Mesendoderm (in vitro differentiated cells): ENCODE results near the gene GGCT.

ENCODE experiments used
- DNase-seq: peaks from one replicate; pipeline ENCODE4 v3.0.0; 2013
- H2AK5ac ChIP-seq: 2 replicates; pipeline ENCODE4 v1.6.1; 2013; ENCODE audit warnings: low read length, inconsistent platforms
- H2BK120ac ChIP-seq: 2 replicates; pipeline ENCODE4 v1.6.1; 2013; ENCODE audit warnings: low read depth, mild to moderate bottlenecking, low read length, moderate library complexity, mixed read lengths
- H2BK15ac ChIP-seq: replicated peaks from 2 replicates; pipeline ENCODE4 v1.6.1; 2013; ENCODE audit warnings: low read depth, mild to moderate bottlenecking, moderate library complexity
- H2BK5ac ChIP-seq: 2 replicates; pipeline ENCODE4 v1.6.1; 2013; ENCODE audit warnings: low read length, inconsistent platforms
- H3K18ac ChIP-seq: 2 replicates; pipeline ENCODE4 v1.6.1; 2013; ENCODE audit warnings: mild to moderate bottlenecking, low read length, mixed read lengths
- H3K23ac ChIP-seq: one replicate; pipeline ENCODE4 v1.6.1; 2013; ENCODE audit warnings: low read length
- H3K27ac ChIP-seq: 2 replicates; pipeline ENCODE4 v1.5.1; 2013; ENCODE audit warnings: low read depth, mild to moderate bottlenecking, inconsistent platforms, low read length, moderate library complexity
- H3K27me3 ChIP-seq: 2 replicates; pipeline ENCODE4 v1.6.1; 2013; ENCODE audit warnings: low read length, control low read depth, mild to moderate bottlenecking, inconsistent platforms; ENCODE audit not compliant: insufficient read depth, poor library complexity
- H3K36me3 ChIP-seq: 2 replicates; pipeline ENCODE4 v1.6.1; 2013; ENCODE audit warnings: low read length, inconsistent platforms; ENCODE audit not compliant: control insufficient read depth, insufficient read depth
- H3K4ac ChIP-seq: one replicate; pipeline ENCODE4 v1.6.1; 2013; ENCODE audit warnings: low read depth, mild to moderate bottlenecking, low read length, moderate library complexity
- H3K4me1 ChIP-seq: 2 replicates; pipeline ENCODE4 v1.6.1; 2013; ENCODE audit warnings: low read depth, low read length, inconsistent platforms; ENCODE audit not compliant: control insufficient read depth
- H3K4me2 ChIP-seq: 2 replicates; pipeline ENCODE4 v1.6.1; 2013; ENCODE audit warnings: low read length
- H3K4me3 ChIP-seq: 2 replicates; pipeline ENCODE4 v1.5.1; 2013; ENCODE audit warnings: mild to moderate bottlenecking, low read length
- H3K56ac ChIP-seq: one replicate; pipeline ENCODE4 v1.6.1; 2013; ENCODE audit warnings: low read length
- H3K79me1 ChIP-seq: 2 replicates; pipeline ENCODE4 v1.6.1; 2013; ENCODE audit warnings: low read length, inconsistent platforms
- H3K79me2 ChIP-seq: 2 replicates; pipeline ENCODE4 v1.6.1; 2013; ENCODE audit warnings: mild to moderate bottlenecking, low read length; ENCODE audit not compliant: control insufficient read depth, insufficient read depth
- H3K9ac ChIP-seq: 2 replicates; pipeline ENCODE4 v1.6.1; 2013; ENCODE audit warnings: low read length, inconsistent platforms
- H4K5ac ChIP-seq: one replicate; pipeline ENCODE4 v1.6.1; 2013; ENCODE audit warnings: low read length
- H4K8ac ChIP-seq: one replicate; pipeline ENCODE4 v1.6.1; 2013; ENCODE audit warnings: low read depth, mild to moderate bottlenecking, control low read depth, low read length, moderate library complexity
- WGBS: extraction: QIAGEN DNeasy Blood & Tissue Kit; methylation state at CpG from one replicate; pipeline ENCODE4 v1.1.7; 2013; ENCODE audit warnings: low lambda C conversion rate, missing lambda C conversion rate; ENCODE audit not compliant: insufficient coverage; ENCODE audit errors: extremely low coverage; 5-methylcytosine and 5-hydroxymethylcytosine counted together

Gene GGCT

DNA sequence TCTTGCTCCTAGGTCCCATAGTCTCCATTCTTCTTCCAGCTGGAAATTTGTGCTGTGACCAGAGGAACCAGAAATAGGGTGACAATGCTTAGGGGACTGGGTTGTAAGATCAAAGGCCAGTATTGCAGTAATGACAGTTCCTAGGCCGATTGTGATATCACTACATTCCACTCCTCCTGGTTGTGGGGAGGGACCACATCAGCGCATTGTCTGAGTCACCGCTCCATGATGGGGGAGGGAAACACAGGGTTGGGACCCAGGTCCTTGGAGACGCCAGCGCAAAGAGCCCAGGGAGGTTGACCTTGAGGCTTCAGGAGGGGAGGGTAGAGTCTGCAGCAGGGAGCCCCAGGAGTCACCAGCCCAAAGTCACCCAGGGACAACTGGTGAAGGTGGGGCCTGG is 20.8 kb upstream of the GGCT start:
- Histone ChIP-seq H3K27ac (no peak overlapping the region), H2BK15ac (no peak overlapping the region), H3K56ac (no peak overlapping the region), H3K4ac (no peak overlapping the region), H3K27me3 (no peaks in the 10 kb centered on the region), H3K9ac (no peak overlapping the region), H4K8ac (no peak overlapping the region), H2BK5ac (no peak overlapping the region), H3K4me3 (no peak overlapping the region), H3K23ac (no peak overlapping the region), H3K79me1 (no peaks in the 10 kb centered on the region), H2BK120ac (no peak overlapping the region), H3K36me3 (no peaks in the 10 kb centered on the region), H3K4me2 (no peak overlapping the region), H3K18ac (no peak overlapping the region), H2AK5ac (no peak overlapping the region), H4K5ac (no peak overlapping the region), H3K4me1 (no peaks in the 10 kb centered on the region), H3K79me2 (no peaks in the 10 kb centered on the region)
- DNase-seq = no peak
- no CpG with 5 or more reads among the region's 5 CpGs for WGBS

DNA sequence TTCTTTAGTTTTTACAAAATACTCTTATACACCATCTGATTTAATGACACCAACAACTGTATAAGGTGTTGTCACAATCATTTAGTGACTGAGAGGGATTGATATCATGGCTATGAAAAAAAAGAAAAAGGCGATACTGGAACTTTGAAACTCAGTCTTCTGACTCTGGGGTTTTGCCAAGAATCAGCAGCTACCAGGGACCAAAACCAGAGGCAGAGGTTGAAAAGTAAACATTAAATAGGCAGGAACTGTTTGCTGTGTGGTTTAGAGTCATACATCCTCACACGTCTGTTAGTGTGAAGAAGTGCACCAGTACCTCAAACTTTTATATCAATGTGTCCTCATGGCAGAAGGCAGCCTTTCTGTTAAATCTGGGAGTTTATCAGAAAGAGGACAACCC is 19.9 kb upstream of the GGCT start:
- H2BK5ac ChIP-seq = no peak overlapping the region
- H3K18ac ChIP-seq = no peak overlapping the region
- H3K79me2 ChIP-seq = no peaks in the 10 kb centered on the region
- no peak overlapping the region for H3K4me2 ChIP-seq
- no peak overlapping the region for H3K56ac ChIP-seq
- H2BK120ac ChIP-seq = no peak overlapping the region
- no peak overlapping the region for H4K5ac ChIP-seq
- H3K4me1 ChIP-seq = no peaks in the 10 kb centered on the region
- H2BK15ac ChIP-seq = no peak overlapping the region
- H3K23ac ChIP-seq = no peak overlapping the region
- H3K4ac ChIP-seq = no peak overlapping the region
- no peak overlapping the region for H4K8ac ChIP-seq
- no peak overlapping the region for H3K27ac ChIP-seq
- H2AK5ac ChIP-seq = no peak overlapping the region
- no peaks in the 10 kb centered on the region for H3K27me3 ChIP-seq
- WGBS = no CpG with 5 or more reads among the region's 2 CpGs
- no peak for DNase-seq
- H3K4me3 ChIP-seq = no peak overlapping the region
- H3K9ac ChIP-seq = no peak overlapping the region
- no peaks in the 10 kb centered on the region for H3K79me1 ChIP-seq
- H3K36me3 ChIP-seq = no peaks in the 10 kb centered on the region

DNA sequence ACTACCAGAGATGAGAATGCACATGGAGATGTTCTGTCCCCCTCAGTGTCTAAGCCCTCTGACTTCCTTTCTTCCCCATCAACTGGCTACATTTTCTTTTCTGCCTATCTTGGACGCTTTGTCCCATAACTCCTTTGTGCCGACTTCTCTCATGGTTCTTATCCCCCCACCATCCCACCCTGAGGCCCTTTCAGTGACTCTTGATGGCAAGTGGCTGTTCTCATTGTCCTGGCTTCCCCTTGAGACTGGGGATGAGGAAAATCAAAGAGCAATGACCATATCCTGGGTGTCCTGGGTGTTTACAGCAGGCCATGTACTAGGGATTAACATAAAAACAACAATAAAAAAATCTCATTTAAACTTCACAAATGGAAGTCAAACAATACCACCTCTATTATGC is 18.8 kb upstream of the GGCT start:
- no CpG with 5 or more reads among the region's 2 CpGs for WGBS
- no peak overlapping the region for H3K27ac ChIP-seq

DNA sequence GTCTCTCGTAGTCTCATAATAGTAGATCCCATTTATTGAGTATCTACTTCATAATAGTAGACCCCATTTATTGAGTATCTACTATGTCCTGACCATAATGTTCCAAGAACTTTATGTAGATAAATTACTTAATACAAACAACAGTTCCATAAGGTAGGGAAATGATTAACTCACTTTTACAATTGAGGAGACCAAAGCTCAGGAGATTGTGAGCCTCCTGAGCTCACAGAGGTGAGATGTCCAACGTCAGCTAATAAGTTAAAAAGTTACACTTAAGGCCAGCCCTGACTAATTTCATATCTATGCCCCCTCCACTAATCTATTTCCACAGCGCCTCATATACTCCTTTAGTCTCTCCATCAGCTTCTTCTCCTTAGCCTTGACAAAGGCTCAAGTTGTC is 17.5 kb upstream of the GGCT start:
- no peaks in the 10 kb centered on the region for H3K79me2 ChIP-seq
- H3K79me1 ChIP-seq = no peaks in the 10 kb centered on the region
- no peaks in the 10 kb centered on the region for H3K27me3 ChIP-seq
- H3K4me1 ChIP-seq = no peaks in the 10 kb centered on the region
- no peak for DNase-seq
- H3K23ac ChIP-seq = no peak overlapping the region
- H4K5ac ChIP-seq = no peak overlapping the region
- H4K8ac ChIP-seq = no peak overlapping the region
- no peak overlapping the region for H3K9ac ChIP-seq
- no peak overlapping the region for H2BK120ac ChIP-seq
- no peak overlapping the region for H3K18ac ChIP-seq
- no peaks in the 10 kb centered on the region for H3K36me3 ChIP-seq
- H2AK5ac ChIP-seq = no peak overlapping the region
- H3K56ac ChIP-seq = no peak overlapping the region
- H2BK5ac ChIP-seq = no peak overlapping the region
- no peak overlapping the region for H3K27ac ChIP-seq
- H2BK15ac ChIP-seq = no peak overlapping the region
- no peak overlapping the region for H3K4ac ChIP-seq
- no peak overlapping the region for H3K4me3 ChIP-seq
- no peak overlapping the region for H3K4me2 ChIP-seq
- no CpG with 5 or more reads among the region's 3 CpGs for WGBS

More for the DNA sequence above, 18.8 kb upstream of the GGCT start:
- Histone ChIP-seq H3K4ac (no peak overlapping the region), H3K23ac (no peak overlapping the region), H4K8ac (no peak overlapping the region), H2BK15ac (no peak overlapping the region), H3K4me2 (no peak overlapping the region), H2BK120ac (no peak overlapping the region), H3K79me1 (no peaks in the 10 kb centered on the region), H4K5ac (no peak overlapping the region), H3K9ac (no peak overlapping the region), H3K27me3 (no peaks in the 10 kb centered on the region), H3K4me1 (no peaks in the 10 kb centered on the region), H3K56ac (no peak overlapping the region), H3K36me3 (no peaks in the 10 kb centered on the region), H3K18ac (no peak overlapping the region), H3K4me3 (no peak overlapping the region), H3K79me2 (no peaks in the 10 kb centered on the region), H2BK5ac (no peak overlapping the region), H2AK5ac (no peak overlapping the region)
- no peak for DNase-seq

DNA sequence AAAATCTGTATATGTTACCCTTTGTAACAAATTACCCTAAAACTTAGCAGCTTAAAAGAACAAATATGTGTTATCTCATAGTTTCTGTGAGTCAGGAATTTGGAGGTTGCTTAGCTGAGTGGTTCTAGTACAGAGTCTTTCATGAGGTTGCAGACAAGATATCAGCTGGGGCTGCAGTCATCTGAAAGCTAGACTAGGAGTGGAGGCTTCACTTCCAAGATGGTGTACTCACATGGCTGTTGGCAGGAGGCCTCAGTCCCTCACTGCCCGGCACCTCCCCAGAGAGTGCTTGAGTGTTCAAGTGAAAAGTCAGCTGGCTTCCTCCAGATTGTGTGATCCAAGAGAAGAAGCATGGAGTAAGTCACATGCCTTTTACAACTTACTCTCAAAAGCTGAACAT is 16.9 kb upstream of the GGCT start:
- no peak overlapping the region for H2AK5ac ChIP-seq
- no peak overlapping the region for H3K4me3 ChIP-seq
- H3K4ac ChIP-seq = no peak overlapping the region
- H3K56ac ChIP-seq = no peak overlapping the region
- no peak overlapping the region for H2BK5ac ChIP-seq
- H3K79me2 ChIP-seq = no peaks in the 10 kb centered on the region
- no peak overlapping the region for H3K23ac ChIP-seq
- H3K36me3 ChIP-seq = no peaks in the 10 kb centered on the region
- H3K18ac ChIP-seq = no peak overlapping the region
- no peaks in the 10 kb centered on the region for H3K4me1 ChIP-seq
- H3K27ac ChIP-seq = no peak overlapping the region
- H2BK15ac ChIP-seq = no peak overlapping the region
- H4K5ac ChIP-seq = no peak overlapping the region
- no peak overlapping the region for H3K4me2 ChIP-seq
- WGBS = no CpG with 5 or more reads among the region's 1 CpG
- H4K8ac ChIP-seq = no peak overlapping the region
- no peak overlapping the region for H2BK120ac ChIP-seq
- H3K27me3 ChIP-seq = no peaks in the 10 kb centered on the region
- no peaks in the 10 kb centered on the region for H3K79me1 ChIP-seq
- no peak overlapping the region for H3K9ac ChIP-seq
- no peak for DNase-seq

DNA sequence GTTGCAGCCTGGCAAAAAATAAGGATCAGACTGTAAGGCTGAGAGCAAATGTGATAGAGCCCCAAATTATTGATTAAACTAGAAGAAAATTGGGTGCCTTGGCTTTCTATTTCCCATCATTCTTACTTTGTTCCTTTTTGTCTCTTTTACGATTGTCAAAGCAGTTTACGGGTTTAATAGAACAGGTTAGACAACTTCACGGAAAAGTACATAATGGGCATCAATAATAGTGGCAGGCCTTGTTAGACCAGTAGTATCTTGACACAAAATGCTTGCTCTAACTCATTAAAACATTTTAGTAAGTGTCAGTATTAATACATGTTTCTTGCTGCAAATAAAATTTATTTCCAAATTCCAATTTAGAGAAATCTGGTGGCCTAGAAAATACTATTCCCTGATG is 14.5 kb upstream of the GGCT start:
- no peak overlapping the region for H2BK15ac ChIP-seq
- no peak overlapping the region for H3K4ac ChIP-seq
- H3K4me1 ChIP-seq = no peaks in the 10 kb centered on the region
- no peaks in the 10 kb centered on the region for H3K36me3 ChIP-seq
- H2BK5ac ChIP-seq = no peak overlapping the region
- no peak overlapping the region for H3K18ac ChIP-seq
- H3K27ac ChIP-seq = no peak overlapping the region
- H2AK5ac ChIP-seq = no peak overlapping the region
- H4K8ac ChIP-seq = no peak overlapping the region
- no peaks in the 10 kb centered on the region for H3K27me3 ChIP-seq
- no peak overlapping the region for H3K4me3 ChIP-seq
- no peak overlapping the region for H3K9ac ChIP-seq
- H3K79me2 ChIP-seq = no peaks in the 10 kb centered on the region
- no peak overlapping the region for H3K23ac ChIP-seq
- H3K79me1 ChIP-seq = no peaks in the 10 kb centered on the region
- WGBS = no CpG with 5 or more reads among the region's 3 CpGs
- no peak overlapping the region for H4K5ac ChIP-seq
- no peak overlapping the region for H2BK120ac ChIP-seq
- H3K56ac ChIP-seq = no peak overlapping the region
- DNase-seq = no peak
- H3K4me2 ChIP-seq = no peak overlapping the region
